Gastrocnemius medialis (tissue), 4 donors: ENCODE measurements around the gene YWHAB.

Source experiments
- POLR2A ChIP-seq, 2 donors: fragments of 450-650 bp; IDR thresholded peaks; one replicate each; pipeline ENCODE4 v1.6.1; 2017; ENCODE audit warnings: antibody characterized with exemption in 2 of 2, mild to moderate bottlenecking in 2 of 2, moderate library complexity in 2 of 2
- TF ChIP-seq, protein P1 (sequence below), 5 experiments: fragments of 450-650 bp in 3 of 5; fragments of 200-600 bp in 2 of 5; sonication (generic) in 2 of 5; IDR thresholded peaks in 4 of 5; conservative IDR thresholded peaks in 1 of 5; 1 replicate in 4 of 5; 2 replicates in 1 of 5; pipeline ENCODE4 v1.5.1; 2016 to 2019; ENCODE audit warnings: antibody characterized with exemption in 5 of 5, mild to moderate bottlenecking in 3 of 5, moderate library complexity in 3 of 5

DNA sequence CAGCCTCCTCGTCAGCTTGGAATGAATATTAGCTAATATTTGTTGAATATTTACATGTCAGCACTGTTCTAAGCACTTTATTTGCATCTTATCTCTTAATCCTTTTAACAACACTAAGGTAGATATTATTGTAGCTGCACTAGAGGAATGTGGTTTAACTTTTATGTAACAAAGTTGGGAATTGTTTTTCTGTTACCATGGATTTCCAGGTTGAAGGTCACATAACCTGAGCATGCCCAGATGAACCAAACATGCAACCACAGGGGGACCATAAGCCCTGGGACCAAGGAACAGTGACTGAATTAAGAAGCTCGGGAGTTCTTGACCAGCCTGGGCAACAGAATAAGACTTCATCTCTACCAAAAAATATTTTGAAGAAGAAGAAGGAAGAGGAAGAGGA is 29.1 kb upstream of the YWHAB start:
- TF ChIP-seq, protein P1, sequence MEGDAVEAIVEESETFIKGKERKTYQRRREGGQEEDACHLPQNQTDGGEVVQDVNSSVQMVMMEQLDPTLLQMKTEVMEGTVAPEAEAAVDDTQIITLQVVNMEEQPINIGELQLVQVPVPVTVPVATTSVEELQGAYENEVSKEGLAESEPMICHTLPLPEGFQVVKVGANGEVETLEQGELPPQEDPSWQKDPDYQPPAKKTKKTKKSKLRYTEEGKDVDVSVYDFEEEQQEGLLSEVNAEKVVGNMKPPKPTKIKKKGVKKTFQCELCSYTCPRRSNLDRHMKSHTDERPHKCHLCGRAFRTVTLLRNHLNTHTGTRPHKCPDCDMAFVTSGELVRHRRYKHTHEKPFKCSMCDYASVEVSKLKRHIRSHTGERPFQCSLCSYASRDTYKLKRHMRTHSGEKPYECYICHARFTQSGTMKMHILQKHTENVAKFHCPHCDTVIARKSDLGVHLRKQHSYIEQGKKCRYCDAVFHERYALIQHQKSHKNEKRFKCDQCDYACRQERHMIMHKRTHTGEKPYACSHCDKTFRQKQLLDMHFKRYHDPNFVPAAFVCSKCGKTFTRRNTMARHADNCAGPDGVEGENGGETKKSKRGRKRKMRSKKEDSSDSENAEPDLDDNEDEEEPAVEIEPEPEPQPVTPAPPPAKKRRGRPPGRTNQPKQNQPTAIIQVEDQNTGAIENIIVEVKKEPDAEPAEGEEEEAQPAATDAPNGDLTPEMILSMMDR (IDR thresholded peaks at IDR 0.05 in 4 of 5, conservative IDR thresholded peaks at IDR 0.05 in 1 of 5), result no peak
- no peak for TF ChIP-seq POLR2A (IDR thresholded peaks at IDR 0.05)
